Measurements from ENCODE around the gene ZP4.

ZP4 gene

DNA sequence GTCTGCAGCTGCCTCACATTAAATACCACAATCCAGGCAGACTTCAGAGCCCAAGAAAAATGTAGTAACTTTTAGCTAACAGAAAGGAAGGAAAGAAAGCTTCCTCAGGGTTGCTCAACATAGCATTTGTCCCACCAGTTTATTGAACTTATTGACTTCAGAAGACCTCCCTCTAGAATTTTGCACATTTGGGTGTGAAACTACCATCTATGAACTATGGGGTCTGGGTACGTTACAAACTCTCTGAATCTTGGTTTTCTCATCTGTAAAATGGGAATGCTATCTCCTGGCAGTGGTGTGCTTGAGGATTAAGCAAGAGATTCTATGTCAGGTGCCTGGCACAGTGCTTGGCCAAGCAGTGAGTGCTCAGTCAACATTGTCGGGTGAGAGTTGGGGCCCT lies at the start of gene ZP4:
ZP4 (minus strand) TSS at position 101 of the 400 bp plus-strand sequence. CDS start 287 bp downstream, outside the sequence.
- no peak for DNase-seq (ENCODE audit: low spot score)

DNA sequence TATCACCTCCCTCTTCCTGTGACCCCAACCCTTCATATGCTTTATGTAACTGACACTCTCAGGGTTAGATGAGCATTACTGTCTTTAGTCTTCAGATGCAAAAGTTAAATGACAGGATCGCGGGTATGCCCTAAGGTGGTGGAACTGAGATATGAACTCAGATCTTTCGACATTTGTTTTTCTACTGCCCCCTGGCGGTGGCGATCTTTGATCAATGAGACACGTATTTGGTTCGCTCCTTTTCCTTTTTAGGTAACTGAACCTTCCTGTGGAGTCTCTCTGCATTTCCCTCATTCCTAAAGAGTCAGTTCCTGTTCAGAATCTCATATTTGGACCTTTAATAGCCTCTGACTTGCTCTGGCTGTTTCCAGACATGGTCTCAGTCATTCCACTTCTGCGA lies 47.8 kb upstream of the ZP4 start:
- DNase-seq (ENCODE audit: low spot score): no peak

DNA sequence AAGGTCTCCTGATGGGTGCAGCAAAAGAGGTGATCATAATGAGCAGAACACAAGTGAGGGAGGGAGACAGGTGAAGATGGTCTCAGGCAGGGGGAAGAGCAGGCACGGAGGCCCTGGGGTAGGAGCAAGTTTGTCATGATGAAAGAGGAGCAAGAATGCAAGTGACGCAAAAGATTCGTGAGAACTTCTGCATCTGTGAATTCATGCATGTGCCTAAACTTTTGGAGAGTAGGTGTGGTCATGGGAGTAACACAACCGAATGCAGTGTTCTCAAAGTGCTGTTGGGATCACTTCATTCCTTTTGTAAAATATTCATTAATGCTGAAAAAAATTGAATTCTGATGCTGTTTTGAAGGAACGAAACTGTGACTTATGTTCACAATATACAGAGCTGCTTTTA lies 47.3 kb upstream of the ZP4 start:
- no peak for DNase-seq (ENCODE audit: low spot score)

DNA sequence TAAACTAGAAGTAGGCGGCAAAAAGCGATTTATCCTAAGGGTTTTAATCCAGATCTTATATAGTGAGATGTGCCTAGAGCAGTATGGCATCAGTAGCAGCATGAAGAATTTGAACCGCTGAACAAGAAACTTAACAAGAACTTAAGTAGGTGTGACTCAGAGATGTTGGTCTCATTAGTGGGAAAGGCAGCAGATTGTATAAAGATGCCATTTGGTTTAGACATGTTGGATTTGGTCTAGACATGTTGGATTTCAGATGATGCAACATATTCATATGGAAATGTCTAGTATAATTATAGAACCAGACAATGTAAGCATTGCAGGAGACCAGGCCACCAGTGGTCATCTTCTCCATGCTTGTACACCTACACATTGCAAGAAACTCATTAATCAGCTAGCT lies 42.1 kb upstream of the ZP4 start:
- no peak for DNase-seq (ENCODE audit: low spot score)

DNA sequence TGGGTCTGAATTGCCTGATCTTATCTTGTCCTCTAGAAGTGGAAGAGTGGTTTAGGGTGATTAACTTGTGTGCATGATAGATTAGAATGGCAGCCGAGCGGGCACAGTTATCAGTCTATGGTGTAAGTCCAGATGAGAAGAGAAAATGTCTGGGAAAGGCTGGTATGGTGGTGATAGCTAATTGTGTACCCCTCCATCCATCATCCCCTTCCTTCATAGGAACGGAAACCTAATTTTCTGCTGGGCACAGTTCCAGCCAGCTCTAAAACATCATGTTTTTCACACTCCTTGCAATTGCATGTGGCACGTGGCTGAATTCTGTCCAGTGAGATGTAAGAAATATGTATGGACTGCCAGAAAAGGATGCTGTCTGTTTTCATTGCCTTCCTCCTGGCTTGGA lies 40.9 kb upstream of the ZP4 start:
- no peak for DNase-seq (ENCODE audit: low spot score)

DNA sequence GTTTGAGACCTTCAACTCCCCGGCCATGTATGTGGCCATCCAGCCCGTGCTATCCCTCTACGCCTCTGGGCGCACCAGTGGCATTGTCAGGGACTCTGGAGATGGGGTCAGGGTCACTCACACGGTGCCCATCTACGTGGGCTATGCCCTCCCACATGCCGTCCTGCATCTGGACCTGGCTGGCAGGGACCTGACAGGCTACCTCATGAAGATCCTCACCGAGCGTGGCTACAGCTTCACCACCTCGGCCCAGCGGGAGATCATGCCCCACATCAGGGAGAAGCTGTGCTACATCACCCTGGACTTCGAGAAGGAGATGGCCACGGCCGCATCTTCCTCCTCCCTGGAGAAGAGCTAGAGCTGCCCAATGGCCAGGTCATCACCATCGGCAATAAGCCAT lies 36.5 kb upstream of the ZP4 start:
- no peak for DNase-seq (ENCODE audit: low spot score)

DNA sequence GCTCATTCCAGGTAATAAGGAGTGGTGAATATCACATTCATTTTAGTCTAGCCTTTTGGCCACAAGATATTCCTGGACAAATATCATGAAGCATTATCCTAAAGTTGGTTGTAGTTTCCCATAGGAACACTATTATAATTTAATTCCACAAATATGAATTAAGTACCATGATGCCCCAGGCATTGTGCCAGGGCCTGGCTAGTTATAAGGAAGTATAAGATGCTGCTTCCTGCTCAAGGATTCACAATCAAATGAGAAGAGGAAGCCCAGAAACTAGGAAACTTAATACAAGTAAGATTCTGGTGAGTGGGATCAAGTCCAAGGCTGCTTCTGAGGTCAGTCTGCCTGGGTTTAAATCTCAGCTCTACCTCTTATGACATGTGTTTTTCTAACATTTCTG lies 30.6 kb upstream of the ZP4 start:
- DNase-seq (ENCODE audit: low spot score): no peak

DNA sequence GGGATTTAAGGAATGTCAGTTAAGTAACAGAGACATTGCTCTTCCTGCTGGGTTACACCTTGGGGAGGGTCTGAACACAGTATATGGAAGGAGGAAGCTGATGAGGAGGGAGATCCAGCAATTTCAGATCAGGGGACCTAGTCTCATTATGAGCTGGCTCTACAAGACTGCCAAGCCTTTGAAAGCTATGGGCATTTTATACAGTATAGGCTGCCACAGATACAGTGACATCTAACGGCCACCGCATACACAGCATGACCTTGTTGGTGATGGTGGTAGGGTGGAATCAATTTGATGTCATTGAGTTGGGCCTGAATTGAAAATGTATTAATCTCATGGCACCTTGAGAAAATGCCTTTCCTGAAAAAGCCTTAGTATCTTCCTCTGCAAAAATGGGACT lies 22.6 kb upstream of the ZP4 start:
- no peak for DNase-seq (ENCODE audit: low spot score)

GRCh38 chr1:237911911-237912310 lies 21.2 kb upstream of the ZP4 start:
- no peak for DNase-seq (ENCODE audit: low spot score)

DNA sequence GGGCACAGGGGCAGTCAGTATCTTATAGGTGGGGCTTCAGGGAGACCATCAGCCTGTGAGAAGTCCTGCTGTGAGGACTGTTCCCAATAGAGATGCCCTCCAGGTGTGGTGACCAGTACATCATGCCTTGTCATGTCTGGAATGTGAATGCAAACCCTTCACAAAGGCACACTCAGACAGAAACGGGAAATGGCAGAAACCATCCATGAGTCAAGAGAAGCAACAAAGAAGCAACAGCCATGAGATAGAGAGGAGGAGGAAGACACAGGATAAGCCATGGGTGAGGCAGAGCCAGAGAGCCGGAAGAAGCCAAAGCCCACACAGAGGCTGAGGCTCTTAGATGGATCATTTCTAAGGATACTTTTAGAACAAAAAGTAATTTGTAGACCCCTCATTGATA lies 20.1 kb upstream of the ZP4 start:
- no peak for DNase-seq (ENCODE audit: low spot score)

GRCh38 chr1:237903961-237904360 lies 13.2 kb upstream of the ZP4 start:
- no peak for DNase-seq (ENCODE audit: low spot score)

GRCh38 chr1:237902960-237903743 lies 12.4 kb upstream of the ZP4 start:
- no peak for DNase-seq (ENCODE audit: low spot score)

DNA sequence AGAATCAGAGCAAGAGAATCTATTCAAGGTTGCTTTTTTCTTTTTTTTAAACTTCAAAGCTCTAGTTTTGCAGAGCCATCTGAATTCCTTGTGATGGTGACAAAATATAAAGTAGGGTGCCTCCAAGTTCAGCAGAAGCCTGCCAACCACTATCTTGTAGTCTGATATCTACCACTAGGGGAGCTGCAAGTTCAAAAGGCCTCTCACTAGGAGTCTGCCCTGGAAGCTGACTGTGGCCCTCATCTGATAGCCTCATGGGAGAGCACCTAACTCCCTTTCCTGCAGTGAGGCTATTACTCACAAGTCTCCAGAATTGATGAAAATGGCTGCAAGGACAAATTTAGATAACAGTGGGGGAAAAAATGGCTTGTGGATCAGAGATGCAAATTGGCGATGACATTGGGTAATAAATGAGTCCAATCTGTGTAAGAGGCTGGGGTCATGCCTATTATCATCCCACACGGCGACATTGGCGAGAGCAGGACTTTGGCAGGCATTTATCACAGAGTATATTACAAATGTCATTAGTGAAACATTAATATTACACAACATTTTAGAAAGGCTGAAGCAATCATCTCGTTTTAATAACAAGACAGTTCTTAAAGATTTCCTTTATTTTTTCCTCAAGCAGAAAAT lies 10.7 kb upstream of the ZP4 start:
- no peak for DNase-seq (ENCODE audit: low spot score)

- DNase-seq (ENCODE audit: low spot score): no peak
Measured at GRCh38 chr1:237895630-237896029, 4.9 kb upstream of the ZP4 start.

DNA sequence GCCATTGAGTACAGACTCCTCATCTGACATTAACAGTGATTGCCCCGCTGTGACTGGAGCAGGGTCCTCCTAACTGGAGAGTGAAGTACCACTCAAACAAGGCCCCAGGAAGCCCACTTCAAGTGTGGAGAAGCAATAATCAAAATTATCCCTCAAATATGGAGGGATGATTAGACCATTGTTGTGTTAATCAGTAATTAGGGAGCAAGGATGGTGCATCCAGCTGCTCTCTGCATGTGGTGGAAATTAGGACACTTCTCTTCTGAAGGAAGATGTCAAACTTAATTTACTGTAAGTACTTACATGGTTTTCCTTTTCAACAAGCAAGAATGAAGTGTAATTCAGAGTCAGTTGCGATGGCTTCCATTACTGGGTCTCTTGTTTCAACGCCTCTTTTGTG lies 3.4 kb upstream of the ZP4 start:
- no peak for DNase-seq (ENCODE audit: low spot score)

DNA sequence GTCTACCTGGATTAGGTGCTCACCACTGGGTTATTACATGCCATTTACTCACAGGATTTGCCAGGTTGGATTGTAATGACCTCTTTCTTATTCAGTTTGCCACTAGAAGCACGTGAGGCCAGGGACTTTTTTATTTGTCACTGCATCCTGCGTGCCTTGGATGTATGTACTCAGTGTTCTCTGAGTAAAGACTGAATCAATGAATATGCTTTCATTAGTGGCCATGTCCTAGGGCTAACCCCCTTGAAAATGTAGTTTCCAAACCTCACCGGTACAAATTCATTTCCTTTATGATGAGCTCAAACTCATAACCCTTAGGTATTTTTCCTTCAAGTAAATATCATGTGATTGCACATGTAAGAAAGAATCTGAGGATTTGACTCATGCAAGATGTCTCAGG lies 1.3 kb upstream of the ZP4 start:
- no peak for DNase-seq (ENCODE audit: low spot score)

GRCh38 chr1:237891266-237891665 lies 544 bp upstream of the ZP4 start:
- DNase-seq (ENCODE audit: low spot score): no peak

DNA sequence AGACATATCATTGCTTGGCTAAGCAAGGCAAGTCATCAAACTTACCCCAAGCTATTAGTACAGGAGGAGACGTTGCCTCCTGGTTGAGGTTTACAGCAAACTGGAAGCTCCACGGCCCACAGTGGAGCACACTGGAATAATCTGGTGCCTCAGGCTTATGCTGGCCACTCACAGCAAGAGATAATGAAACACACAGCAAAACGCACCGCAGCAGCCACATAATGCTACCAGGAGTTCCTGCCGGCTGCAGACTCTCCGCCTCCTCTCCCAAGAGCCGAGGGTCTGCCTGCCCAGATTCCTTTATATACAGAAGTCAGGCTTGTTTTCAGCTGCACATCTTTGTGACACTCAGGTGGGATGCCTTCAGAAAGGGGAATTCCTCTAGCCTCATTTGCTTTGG lies 306 bp downstream of the ZP4 start:
- no peak for DNase-seq (ENCODE audit: low spot score)

- DNase-seq (ENCODE audit: low spot score): no peak
Measured at GRCh38 chr1:237888143-237888542, 2.6 kb downstream of the ZP4 start.

- no peak for DNase-seq (ENCODE audit: low spot score)
Measured at GRCh38 chr1:237887542-237887941, 3.2 kb downstream of the ZP4 start.

GRCh38 chr1:237884237-237884636 lies 6.5 kb downstream of the ZP4 start:
- no peak for DNase-seq (ENCODE audit: low spot score)

GRCh38 chr1:237879195-237879594 lies 11.5 kb downstream of the ZP4 start:
- no peak for DNase-seq (ENCODE audit: low spot score)

DNA sequence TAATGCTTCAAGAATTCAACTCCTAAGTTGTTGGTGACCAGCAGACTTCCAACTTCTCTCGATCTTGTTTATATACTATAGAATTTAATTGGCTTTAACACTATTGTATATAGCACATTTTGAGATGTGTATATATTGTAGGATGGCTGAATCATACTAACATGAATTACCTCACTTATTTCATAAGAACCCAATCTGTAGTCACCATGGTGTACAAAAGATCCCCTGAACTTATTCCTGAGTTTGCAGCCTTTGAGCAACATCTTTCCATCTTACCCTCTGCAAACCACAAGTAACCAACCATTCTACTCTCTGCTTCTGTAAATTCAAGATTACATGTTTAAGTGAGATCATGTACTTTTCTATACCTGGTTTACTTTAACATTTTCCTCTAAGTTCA lies 12.3 kb downstream of the ZP4 start:
- DNase-seq (ENCODE audit: low spot score): no peak

- DNase-seq (ENCODE audit: low spot score): no peak
Measured at GRCh38 chr1:237877631-237878030, 13.1 kb downstream of the ZP4 start.
